ENCODE results near the gene ELL2. TPM values are rescaled to one million over a fixed set of nuclear protein-coding genes. Genes with fewer than 3 reads are reported as not detected.

Gene ELL2
- total RNA-seq, 2 donors from 2014 or later = 26.9 to 38.2 TPM

DNA sequence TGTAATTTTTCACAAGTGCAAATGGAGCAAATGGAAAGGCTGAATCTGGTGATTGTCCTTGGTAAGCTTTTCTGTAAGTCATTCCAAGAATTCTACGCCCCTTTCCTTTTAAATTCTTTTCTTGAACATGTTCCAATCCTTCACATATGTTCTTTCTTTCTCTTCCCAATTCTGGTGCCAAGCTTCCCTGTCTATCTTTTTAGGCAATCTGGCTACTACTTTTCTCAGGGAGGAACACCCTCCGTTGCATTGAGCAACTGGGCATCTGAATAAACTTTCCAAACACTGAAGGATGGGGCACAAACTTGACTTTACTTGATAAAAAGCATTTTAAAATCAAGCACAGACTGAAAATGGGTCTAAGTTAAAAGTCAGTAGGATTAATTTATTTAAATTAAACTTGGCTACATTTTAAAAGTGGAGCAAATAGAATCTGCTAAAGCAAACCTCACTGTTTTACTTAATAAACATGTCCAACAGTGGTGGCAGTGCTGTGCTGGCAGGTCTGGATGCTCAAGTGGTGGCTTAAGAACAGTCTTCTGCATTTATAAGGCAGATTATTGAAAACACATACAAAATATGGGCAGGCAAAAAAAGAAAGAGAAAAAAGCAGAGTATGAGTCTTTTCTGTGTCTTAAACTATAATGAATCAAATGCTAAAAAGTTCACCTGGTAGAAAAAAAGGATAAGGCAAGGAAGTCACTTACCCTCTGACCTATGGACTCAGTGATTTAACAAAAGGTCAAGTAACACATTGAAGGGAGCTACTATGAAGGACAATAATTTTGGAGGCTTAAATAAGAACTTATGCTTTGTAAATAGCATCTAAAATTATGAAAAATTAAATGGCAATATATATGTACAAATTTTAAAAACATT lies 5.4 kb downstream of the ELL2 start:
- no peak for DNase-seq
- no peaks in the 10 kb centered on the region for H3K27me3 ChIP-seq
- TF ChIP-seq, protein P1, sequence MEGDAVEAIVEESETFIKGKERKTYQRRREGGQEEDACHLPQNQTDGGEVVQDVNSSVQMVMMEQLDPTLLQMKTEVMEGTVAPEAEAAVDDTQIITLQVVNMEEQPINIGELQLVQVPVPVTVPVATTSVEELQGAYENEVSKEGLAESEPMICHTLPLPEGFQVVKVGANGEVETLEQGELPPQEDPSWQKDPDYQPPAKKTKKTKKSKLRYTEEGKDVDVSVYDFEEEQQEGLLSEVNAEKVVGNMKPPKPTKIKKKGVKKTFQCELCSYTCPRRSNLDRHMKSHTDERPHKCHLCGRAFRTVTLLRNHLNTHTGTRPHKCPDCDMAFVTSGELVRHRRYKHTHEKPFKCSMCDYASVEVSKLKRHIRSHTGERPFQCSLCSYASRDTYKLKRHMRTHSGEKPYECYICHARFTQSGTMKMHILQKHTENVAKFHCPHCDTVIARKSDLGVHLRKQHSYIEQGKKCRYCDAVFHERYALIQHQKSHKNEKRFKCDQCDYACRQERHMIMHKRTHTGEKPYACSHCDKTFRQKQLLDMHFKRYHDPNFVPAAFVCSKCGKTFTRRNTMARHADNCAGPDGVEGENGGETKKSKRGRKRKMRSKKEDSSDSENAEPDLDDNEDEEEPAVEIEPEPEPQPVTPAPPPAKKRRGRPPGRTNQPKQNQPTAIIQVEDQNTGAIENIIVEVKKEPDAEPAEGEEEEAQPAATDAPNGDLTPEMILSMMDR (IDR thresholded peaks at IDR 0.05) = no peak

DNA sequence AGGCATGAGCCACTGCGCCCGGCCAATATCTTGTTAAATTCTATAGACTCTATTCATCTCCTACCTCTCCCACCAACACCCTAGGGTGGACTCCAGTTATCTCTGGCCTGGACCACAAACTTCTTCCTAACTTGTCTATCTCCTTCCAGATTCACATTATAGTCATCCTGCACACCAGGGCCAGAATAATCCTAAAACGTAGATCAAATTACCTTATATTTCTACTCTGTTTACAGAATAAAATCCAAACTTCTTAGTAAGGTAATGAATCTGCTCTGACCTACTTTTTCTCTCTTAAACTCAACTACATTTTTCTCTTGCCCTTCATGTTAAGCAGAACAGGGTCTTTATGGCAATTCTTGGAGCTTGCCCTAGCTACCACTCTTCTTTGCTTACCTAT lies 6.9 kb downstream of the ELL2 start:
- Histone ChIP-seq H3K4me3 (no peak overlapping the region), H3K4me1 (peaks cover 5% of the 10 kb centered on the region)
- intact Hi-C loops (cut with DNase I) = no loop called here

More for the DNA sequence above, 5.4 kb downstream of the ELL2 start:
- intact Hi-C loops (cut with DNase I) = no loop called here
- Histone ChIP-seq H3K4me1 (peaks cover 9% of the 10 kb centered on the region), H3K36me3 (no peaks in the 10 kb centered on the region), H3K4me3 (no peak overlapping the region), H3K9me3 (no peaks in the 10 kb centered on the region), H3K27ac (no peak overlapping the region), H3K9ac (ENCODE audit: low read depth in 2 of 2, low read length in 2 of 2) (no peak overlapping the region)

DNA sequence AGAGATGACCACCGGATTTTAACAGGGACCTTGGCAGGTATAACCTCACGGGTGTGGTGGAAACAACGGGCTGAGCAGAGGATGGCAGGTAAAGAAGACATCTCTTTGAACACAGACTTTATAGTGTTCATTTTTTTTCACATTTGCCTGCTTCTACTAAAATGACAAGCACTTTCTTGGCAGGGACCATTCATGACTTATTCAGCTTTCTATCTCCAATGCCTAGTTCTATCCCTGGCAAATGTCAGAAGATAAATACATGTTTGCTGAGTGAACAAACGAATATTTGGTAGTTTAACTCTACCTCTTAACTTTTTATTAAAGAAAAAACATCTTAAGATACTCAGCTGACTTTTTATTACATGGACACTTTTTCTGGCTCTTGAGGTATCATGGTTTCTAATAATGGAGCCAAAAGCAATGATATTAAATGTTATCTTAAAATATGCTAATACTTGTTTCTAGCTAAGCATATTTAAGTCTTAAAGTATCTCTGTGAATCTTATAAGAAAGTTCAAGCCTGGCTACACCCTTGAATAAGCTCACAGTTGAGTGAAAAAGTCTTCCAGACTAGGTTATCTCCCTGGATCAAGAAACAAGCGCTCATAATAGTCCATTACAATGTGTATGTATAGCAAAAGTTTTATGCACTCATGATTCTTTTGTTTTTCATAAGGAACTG lies 8.5 kb downstream of the ELL2 start:
- Histone ChIP-seq H3K27ac (no peak overlapping the region), H3K27me3 (no peaks in the 10 kb centered on the region), H3K36me3 (no peaks in the 10 kb centered on the region), H3K4me1 (no peaks in the 10 kb centered on the region), H3K9me3 (no peaks in the 10 kb centered on the region), H3K4me3 (no peak overlapping the region), H3K9ac (ENCODE audit: low read depth in 2 of 2, low read length in 2 of 2) (no peak overlapping the region)
- TF ChIP-seq, protein P1 (IDR thresholded peaks at IDR 0.05) = no peak
- intact Hi-C loops (cut with DNase I) = no loop called here
- no peak for DNase-seq

More for the DNA sequence above, 6.9 kb downstream of the ELL2 start:
- TF ChIP-seq, protein P1 (IDR thresholded peaks at IDR 0.05) = no peak
- Histone ChIP-seq H3K9me3 (no peaks in the 10 kb centered on the region), H3K27ac (no peak overlapping the region), H3K9ac (ENCODE audit: low read depth in 2 of 2, low read length in 2 of 2) (no peak overlapping the region), H3K27me3 (no peaks in the 10 kb centered on the region), H3K36me3 (no peaks in the 10 kb centered on the region)
- DNase-seq = no peak

DNA sequence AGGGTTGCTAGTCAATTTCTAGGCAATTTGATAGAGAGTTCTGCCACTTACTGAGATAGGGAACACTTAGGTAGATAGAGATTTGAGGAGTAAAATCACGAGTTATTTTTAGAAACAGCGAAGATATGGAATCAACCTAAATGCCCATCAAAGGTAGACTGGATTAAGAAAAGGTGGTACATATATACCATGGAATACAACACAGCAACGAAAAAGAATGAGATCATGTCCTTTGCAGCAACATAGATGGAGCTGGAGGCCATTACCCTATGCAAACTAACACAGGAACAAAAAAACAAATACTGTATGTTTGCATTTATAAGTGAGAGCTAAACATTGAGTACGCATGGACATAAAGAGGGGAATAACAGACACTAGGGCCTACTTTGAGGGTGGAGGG lies 9.7 kb downstream of the ELL2 start:
- no peak overlapping the region for H3K27ac ChIP-seq
- no peaks in the 10 kb centered on the region for H3K4me1 ChIP-seq
- intact Hi-C loops (cut with DNase I) = no loop called here
- DNase-seq = no peak
- no peaks in the 10 kb centered on the region for H3K36me3 ChIP-seq
- no peaks in the 10 kb centered on the region for H3K27me3 ChIP-seq
- no peak overlapping the region for H3K4me3 ChIP-seq
- TF ChIP-seq, protein P1 (IDR thresholded peaks at IDR 0.05) = no peak
- H3K9me3 ChIP-seq = no peaks in the 10 kb centered on the region
- H3K9ac ChIP-seq (ENCODE audit: low read depth in 2 of 2, low read length in 2 of 2) = no peak overlapping the region

DNA sequence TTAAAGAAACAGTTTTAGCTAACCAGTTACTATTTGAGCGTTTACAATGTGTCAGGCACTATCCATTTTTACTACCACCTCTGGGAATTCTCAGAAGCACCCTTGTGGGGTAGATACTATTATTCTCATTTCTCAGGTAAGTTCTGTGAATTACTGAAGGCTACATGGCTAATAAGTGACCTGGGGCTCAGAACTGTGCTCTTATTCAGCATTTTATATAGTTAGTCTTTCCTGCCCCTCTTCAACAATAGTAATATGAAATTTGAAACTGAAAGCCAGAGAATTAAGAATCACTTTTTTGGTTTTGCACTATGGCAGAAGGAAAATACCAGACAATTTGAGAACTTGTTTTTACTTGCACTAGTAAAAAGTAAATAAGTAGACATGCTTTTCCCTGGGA lies 11.8 kb downstream of the ELL2 start:
- no peak overlapping the region for H3K27ac ChIP-seq
- intact Hi-C loops (cut with DNase I) = no loop called here

More for the DNA sequence above, 11.8 kb downstream of the ELL2 start:
- Histone ChIP-seq H3K36me3 (no peaks in the 10 kb centered on the region), H3K4me1 (no peaks in the 10 kb centered on the region), H3K9me3 (no peaks in the 10 kb centered on the region), H3K4me3 (no peak overlapping the region), H3K9ac (ENCODE audit: low read depth in 2 of 2, low read length in 2 of 2) (no peak overlapping the region), H3K27me3 (no peaks in the 10 kb centered on the region)
- DNase-seq = no peak
- TF ChIP-seq, protein P1 (IDR thresholded peaks at IDR 0.05) = no peak
